ENCODE data around the gene HNRNPM. TPM values are rescaled to one million over a fixed set of nuclear protein-coding genes. Genes with fewer than 3 reads are reported as not detected.
"Not testable (repeated sequence)": the region's sequence is repeated elsewhere in the genome, so short reads cannot be mapped to it uniquely, and the experiment has no call there.

Gene HNRNPM
- total RNA-seq, 4 donors from 2014 or later: 103 to 126 (median 116) TPM

DNA sequence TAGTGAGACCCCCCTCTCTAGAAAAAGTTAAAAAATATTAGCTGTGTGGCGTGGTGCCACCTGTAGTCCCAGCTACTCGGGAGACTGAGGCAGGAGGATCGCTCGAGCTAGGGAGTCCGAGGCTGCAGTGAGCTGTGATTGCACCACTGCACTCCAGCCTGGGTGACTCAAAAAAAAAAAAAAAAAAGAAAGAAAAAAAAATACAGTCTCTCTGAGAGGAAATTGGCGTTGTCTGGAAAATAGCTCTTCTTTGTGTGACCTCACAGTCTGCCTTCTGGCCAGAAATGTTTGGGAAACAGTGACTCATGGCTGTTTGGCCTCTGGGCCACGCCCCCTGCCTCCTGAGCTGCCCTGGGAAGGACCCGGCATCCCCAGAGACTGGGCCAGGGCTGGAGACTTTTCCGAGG, 21.0 kb upstream of the HNRNPM start:
- Histone ChIP-seq H3K27ac (replicated peaks in 1 of 4) (peak overlapping the region; percentile 80 to 91 (median 88)), H3K9me3 (no peaks in the 10 kb centered on the region), H3K36me3 (peaks cover 0 to 48% (median 39%) of the 10 kb centered on the region in 4 donors), H3K4me3 (peak overlapping the region in 3 of 4 donors; percentile 5 to 43 (median 7)), H3K4me1 (peaks cover 18 to 33% (median 29%) of the 10 kb centered on the region in 4 donors), H3K27me3 (no peaks in the 10 kb centered on the region)
- DNase-seq (ENCODE audit: extremely low spot score): peak; percentile 98
- TF ChIP-seq, protein P1, sequence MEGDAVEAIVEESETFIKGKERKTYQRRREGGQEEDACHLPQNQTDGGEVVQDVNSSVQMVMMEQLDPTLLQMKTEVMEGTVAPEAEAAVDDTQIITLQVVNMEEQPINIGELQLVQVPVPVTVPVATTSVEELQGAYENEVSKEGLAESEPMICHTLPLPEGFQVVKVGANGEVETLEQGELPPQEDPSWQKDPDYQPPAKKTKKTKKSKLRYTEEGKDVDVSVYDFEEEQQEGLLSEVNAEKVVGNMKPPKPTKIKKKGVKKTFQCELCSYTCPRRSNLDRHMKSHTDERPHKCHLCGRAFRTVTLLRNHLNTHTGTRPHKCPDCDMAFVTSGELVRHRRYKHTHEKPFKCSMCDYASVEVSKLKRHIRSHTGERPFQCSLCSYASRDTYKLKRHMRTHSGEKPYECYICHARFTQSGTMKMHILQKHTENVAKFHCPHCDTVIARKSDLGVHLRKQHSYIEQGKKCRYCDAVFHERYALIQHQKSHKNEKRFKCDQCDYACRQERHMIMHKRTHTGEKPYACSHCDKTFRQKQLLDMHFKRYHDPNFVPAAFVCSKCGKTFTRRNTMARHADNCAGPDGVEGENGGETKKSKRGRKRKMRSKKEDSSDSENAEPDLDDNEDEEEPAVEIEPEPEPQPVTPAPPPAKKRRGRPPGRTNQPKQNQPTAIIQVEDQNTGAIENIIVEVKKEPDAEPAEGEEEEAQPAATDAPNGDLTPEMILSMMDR (IDR thresholded peaks at IDR 0.05): no peak
- TF ChIP-seq POLR2AphosphoS5 (IDR thresholded peaks at IDR 0.05) (peak; percentile 87 to 92), POLR2A (IDR thresholded peaks at IDR 0.05; ENCODE audit: low read depth) (no peak)
- WGBS: 27% methylated on average over 9 of the region's 9 CpGs
- intact Hi-C loops (cut with DNase I): no loop called here

DNA sequence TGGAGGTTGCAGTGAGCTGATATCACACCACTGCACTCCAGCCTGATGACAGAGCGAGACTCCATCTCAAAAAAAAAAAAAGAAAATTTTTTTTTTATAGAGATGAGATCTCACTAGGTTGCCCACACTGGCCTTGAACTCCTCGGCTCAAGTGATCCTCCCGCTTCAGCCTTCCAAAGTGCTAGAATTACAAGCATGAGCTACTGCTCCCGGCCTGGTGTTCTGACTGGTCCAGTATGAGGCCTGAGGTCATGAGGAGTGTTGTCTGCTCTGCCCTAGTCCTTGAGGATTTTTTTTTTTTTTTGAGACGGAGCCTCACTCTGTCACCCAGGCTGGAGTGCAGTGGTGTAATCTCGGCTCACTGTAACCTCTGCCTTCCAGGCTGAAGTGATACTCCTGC, 19.4 kb upstream of the HNRNPM start:
- H3K9me3 ChIP-seq: not testable (repeated sequence)

DNA sequence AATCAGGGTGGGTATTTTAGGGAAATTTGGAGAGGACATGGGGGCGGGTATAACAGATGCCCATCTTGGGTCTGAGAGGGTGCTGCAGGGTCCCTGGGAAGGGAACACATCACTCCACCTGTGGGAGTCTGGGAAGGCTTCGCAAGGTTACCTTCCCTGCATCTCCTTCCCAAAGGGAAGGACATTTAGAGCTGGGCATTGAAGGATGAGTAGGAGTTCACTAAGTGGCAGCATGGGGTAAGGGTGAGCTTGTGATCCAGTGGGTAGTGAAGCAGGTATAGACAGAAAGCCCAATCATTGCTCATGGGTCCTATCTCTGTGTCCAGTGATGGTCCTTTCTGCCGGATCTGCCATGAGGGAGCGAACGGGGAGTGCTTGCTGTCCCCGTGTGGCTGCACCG, 18.5 kb upstream of the HNRNPM start:
- peaks cover 18 to 28% (median 28%) of the 10 kb centered on the region in 4 donors for H3K4me1 ChIP-seq
- H3K27me3 ChIP-seq: no peaks in the 10 kb centered on the region
- H3K9me3 ChIP-seq: no peaks in the 10 kb centered on the region
- intact Hi-C loops (cut with DNase I): no loop called here
- H3K36me3 ChIP-seq: peaks cover 0 to 65% (median 57%) of the 10 kb centered on the region in 4 donors
- DNase-seq (ENCODE audit: extremely low spot score): no peak
- H3K27ac ChIP-seq (replicated peaks in 1 of 4): peak overlapping the region in 1 of 4 donors; percentile 10
- H3K4me3 ChIP-seq: no peak overlapping the region
- WGBS: 94% methylated on average over 7 of the region's 7 CpGs
- TF ChIP-seq POLR2A (IDR thresholded peaks at IDR 0.05; ENCODE audit: low read depth): no peak
- no peak for TF ChIP-seq EP300 (IDR thresholded peaks at IDR 0.05)
- TF ChIP-seq, protein P1 (IDR thresholded peaks at IDR 0.05): no peak
- TF ChIP-seq POLR2AphosphoS5 (IDR thresholded peaks at IDR 0.05): no peak

More for the DNA sequence above, 19.4 kb upstream of the HNRNPM start:
- intact Hi-C loops (cut with DNase I); H3K4me3 ChIP-seq; DNase-seq (ENCODE audit: extremely low spot score); H3K27me3 ChIP-seq: not testable (repeated sequence)
- 96% methylated on average over 6 of the region's 6 CpGs for WGBS
- H3K4me1 ChIP-seq: peaks cover 18 to 28% (median 28%) of the 10 kb centered on the region in 4 donors
- H3K27ac ChIP-seq (replicated peaks in 1 of 4): peak overlapping the region in 2 of 4 donors; percentile 80 to 90
- peaks cover 0 to 56% (median 49%) of the 10 kb centered on the region in 4 donors for H3K36me3 ChIP-seq

DNA sequence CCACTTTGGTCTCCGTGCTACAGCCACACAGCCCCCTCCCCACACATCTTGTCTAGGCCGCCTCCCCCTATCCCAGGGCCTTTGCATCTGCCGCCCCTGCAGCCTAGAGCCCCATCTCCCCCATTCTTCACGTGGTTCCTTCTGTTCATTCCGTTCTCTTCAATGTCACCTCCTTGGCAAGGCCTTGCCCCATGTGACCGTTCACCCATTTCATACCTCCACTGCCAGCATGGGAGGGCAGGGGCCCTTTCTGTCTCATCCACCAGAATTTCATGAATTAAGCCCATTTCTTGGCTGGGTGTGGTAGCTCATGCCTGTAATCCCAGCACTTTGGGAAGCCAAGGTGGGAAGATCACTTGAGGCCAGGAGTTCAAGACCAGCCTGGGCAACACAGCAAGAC, 15.7 kb upstream of the HNRNPM start:
- Histone ChIP-seq H3K27me3 (no peaks in the 10 kb centered on the region), H3K4me1 (peaks cover 8 to 23% (median 17%) of the 10 kb centered on the region in 4 donors), H3K36me3 (peaks cover 5 to 71% (median 55%) of the 10 kb centered on the region in 4 donors), H3K27ac (replicated peaks in 1 of 4) (no peak overlapping the region), H3K4me3 (no peak overlapping the region), H3K9me3 (no peaks in the 10 kb centered on the region)
- WGBS: 91% methylated on average over 6 of the region's 6 CpGs
- intact Hi-C loops (cut with DNase I): no loop called here
- TF ChIP-seq, protein P1 (IDR thresholded peaks at IDR 0.05): no peak
- TF ChIP-seq POLR2A (IDR thresholded peaks at IDR 0.05; ENCODE audit: low read depth): no peak
- TF ChIP-seq POLR2AphosphoS5 (IDR thresholded peaks at IDR 0.05): no peak
- TF ChIP-seq EP300 (IDR thresholded peaks at IDR 0.05): no peak
- no peak for DNase-seq (ENCODE audit: extremely low spot score)

DNA sequence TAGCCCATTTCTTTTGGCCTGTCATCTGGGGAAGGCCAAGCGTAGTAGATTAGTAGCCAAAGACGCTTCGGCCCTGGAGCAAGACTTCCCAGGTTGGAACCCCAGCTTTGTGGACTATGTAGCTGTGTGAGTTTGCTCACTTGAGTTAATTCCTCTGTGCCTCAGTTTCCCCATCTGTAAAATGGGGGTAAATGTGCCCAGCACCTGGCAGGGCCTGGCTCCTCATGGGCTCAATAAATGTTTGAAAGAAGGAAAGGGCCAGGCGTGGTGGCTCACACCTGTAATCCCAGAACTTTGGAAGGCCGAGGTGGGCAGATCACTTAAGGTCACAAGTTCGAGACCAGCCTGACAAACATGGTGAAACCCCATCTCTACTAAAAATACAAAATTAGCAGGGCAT, 14.9 kb upstream of the HNRNPM start:
- TF ChIP-seq POLR2A (IDR thresholded peaks at IDR 0.05; ENCODE audit: low read depth): no peak
- TF ChIP-seq, protein P1 (IDR thresholded peaks at IDR 0.05): no peak
- no peak for TF ChIP-seq POLR2AphosphoS5 (IDR thresholded peaks at IDR 0.05)
- no peak for TF ChIP-seq EP300 (IDR thresholded peaks at IDR 0.05)
- peaks cover under 1 to 23% (median 17%) of the 10 kb centered on the region in 4 donors for H3K4me1 ChIP-seq
- no peaks in the 10 kb centered on the region for H3K9me3 ChIP-seq
- no peak overlapping the region for H3K4me3 ChIP-seq
- H3K27me3 ChIP-seq: no peaks in the 10 kb centered on the region
- H3K36me3 ChIP-seq: peaks cover 5 to 73% (median 55%) of the 10 kb centered on the region in 4 donors
- no peak overlapping the region for H3K27ac ChIP-seq (replicated peaks in 1 of 4)
- DNase-seq (ENCODE audit: extremely low spot score): no peak
- 90% methylated on average over 6 of the region's 6 CpGs for WGBS
- intact Hi-C loops (cut with DNase I): no loop called here

Data from esophagus muscularis mucosa (tissue), 4 donors.